Measurements from ENCODE around the gene RGS12.

Gene RGS12

DNA sequence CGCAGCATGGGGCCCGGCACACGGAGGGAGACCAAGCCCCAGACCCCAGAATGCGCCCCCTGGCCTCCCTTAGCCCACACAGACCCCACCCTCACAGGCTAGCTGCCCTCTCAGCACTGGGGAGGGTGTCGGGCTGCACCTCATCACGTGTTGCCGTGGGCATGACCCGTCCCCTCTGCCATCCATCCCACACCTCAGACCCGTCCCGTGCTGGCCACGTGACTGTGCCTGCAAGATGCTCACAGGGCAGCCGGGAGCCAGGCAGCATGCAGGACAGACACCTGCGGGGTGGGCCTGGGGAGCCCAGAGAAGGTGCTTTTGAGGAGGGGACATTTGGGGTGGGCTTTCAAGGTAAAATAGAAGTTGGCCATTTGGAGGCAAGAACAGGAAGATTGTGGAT lies 39.0 kb upstream of the RGS12 start:
- peak; percentile 2 for DNase-seq

DNA sequence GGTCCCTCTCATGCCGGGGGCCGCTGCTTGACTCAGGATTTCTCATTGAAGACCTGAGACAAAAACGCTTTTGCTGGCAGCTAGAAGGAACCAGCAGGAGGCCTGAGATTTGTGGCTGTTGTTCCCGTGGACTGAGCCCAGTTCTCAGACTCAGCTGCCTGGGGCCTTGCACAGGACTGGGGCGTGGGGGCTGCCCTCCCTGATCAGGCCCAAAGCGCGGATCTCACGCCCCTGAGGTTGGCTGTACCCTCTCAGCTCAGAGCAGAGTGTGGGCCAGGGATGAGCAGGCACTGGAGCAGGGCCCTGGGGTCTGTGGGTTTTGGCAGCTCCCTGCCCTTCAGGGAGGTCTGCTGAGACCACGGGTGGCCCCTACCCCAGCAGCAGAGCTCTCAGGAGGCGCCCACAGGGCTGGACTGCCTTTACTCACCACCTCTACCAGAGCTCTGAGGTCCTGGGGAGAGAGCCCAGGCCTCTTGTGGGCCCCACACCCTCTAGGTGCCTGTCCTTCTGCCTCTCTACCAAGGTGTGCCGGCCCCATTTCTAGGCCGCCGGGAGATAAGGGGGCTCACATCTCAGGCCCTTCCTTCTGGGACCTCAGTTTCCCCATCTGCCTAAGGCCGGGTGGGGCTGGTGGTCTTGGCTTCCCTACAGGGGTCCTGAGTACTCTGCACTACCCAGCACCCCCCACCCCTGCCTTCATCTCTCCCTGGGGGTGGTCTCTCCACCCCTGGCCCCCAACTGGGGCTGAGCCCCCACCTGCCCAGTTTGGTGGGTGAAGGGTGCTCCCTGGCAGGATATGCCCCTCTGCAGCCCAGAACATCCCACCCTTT lies 38.3 kb upstream of the RGS12 start:
- peak; percentile 12 for DNase-seq

DNA sequence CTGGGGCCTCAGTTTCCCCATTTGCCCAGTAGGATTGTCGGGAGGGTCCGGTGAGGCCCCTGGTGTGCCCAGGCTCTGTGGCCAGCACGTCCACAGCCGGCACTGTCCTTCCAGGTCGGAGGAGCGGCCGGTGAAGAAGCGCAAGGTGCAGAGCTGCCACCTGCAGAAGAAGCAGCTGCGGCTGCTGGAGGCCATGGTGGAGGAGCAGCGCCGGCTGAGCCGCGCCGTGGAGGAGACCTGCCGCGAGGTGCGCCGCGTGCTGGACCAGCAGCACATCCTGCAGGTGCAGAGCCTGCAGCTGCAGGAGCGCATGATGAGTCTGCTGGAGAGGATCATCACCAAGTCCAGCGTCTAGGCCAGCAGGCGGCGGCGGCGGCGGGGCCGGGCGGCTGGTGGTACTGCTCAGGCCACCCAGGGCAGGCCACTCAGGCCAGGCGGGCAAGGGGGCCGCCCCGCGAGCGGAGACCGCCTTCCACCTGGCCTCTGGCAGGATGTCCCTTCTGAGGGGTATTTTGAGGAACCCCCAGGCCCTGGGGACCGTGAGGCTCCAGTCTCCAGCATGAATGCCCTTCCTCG lies 37.1 kb upstream of the RGS12 start:
- peak; percentile 6 for DNase-seq

DNA sequence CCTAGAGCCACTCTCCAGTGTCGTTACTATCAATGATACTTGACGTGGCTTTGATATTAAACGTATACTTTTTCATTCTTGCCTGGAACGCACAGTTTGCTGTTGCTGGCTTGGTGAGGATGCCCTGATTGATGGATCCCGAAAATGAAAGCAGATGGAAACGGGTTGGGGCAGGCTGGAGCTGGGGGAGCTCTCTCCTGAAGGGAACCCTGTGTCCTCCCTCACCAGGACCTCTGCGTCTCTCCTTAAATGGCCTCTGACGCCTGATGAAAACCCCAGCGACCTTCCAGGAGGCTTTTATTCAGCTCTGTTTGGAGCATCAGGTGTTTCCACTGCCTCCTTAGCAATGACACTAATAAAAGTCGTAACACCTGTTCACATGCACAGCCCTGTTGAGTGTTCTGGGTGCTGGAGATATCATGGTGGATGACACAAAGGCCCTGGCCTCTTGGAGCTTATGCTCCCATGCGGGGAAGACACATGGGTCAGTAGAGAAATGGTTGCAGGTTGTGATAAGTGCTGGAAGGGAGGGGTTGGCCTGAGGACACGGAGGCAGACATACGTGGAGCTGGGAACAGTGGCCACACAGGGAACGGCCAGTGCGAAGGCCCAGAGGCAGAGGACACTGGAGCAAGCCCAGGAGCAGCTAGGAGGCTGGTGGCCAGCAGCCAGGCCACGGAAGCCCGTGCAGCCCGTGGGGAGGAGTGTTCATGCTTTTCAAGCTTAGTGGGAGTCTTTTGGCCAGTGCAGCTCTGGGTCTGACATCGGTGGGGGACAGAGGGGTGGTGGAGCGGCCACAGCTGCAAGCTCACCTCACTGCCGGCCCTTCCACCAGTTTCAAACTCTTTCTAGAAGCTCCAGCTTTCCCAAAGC lies 36.4 kb upstream of the RGS12 start:
- no peak for DNase-seq

DNA sequence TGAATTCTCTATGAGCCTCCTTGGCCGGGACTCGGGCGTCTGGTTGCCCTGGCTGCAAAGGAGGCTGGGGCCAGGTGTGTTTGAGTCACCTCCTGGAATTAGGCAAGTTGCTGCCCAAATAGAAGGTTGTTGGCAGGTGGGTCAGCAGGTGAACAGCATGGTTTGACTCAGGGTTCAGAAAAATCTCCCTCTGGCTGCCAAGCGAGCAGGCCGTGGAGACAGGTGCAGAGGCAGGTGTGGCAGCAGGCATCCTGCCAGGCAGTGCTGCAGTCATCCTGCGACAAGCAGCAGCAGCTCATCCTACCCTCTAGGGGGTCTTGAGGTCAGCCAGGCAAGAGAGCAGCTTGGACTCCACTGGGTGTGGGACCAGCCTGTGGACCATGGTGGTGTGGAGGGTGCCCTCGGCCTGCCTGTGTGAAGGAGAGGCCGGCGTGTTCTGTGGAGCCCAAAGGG lies 35.7 kb upstream of the RGS12 start:
- DNase-seq, result no peak

DNA sequence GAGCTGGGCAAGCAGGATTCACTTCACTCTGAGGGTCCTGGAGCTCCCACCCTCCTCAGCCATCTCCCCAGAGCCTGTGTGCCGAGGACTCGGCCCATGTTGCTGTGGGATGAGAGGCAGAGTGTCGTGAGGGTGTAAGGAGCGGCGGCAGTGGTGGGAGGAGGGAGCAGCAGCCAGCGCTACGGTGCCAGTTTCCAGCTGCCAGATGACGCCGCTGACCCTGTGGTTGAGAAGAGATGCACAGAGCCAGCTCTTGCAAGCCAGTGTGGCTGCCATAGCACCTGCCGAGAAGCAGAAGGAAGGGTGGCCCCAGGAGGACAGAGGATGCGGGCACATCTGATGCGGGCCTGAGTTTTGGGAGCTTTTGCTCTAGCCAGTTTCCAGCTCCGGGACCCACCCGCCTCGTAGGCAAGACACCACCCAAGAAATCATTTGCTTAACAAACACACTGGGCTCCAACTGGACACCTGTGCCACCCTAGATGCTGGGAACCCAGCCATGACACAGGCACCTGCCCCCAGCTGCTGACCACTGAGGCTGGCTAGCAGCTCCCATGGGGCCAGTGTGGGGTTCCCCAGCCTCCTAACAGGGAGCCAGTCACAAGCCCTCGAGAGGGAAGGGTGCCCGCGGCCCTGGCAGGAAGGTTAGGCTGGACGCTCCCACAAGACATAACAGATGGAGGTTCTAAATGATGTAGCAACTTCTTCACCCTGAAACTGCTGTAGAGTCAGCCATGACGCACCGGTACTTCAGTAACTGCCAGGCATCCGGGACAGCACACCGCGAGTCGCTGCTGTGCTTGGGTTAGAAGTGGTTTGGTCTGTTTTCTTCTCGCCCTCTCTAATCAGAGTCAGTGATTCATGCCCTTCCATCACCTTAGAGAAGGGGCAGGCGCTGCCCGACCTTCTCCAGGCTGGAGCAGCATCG lies 35.0 kb upstream of the RGS12 start:
- no peak for DNase-seq

DNA sequence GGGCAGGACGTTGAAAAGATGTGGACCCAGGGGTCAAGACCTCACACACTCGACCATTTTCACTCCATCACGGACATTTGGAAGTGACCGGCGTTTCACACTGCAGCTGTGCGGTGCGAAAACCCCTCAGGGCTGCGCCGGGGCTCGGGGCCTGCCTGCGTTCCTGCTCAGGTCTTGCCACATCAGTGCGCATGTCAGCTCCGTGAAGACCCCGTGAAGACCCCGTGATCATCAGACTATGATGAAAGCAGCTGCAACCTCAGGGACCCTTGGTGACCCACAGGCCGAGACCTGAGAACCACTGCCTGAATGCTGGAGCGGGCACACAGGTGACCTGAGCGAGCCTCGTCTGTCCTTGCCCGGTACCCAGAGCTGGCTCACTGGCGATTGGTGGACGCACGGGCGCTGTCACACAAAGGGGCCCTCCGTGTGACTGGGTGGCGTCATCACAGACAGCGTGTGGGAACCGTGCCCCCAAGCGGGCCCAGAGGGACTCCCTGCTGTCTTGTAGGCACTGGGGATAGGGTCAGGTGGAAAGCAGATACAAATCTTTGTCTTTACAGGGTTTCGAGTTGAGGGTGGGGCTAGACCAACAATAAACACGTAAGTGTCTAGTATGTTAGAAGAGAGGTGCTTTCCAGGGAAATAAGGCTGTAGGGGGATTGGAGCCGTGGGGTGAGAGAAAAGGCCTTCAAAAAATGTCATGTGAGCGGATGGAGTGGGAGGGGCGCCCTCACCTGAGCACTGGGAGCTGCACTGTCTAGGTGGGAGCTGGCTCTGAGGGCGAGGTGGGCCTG lies 31.2 kb upstream of the RGS12 start:
- DNase-seq, result no peak

DNA sequence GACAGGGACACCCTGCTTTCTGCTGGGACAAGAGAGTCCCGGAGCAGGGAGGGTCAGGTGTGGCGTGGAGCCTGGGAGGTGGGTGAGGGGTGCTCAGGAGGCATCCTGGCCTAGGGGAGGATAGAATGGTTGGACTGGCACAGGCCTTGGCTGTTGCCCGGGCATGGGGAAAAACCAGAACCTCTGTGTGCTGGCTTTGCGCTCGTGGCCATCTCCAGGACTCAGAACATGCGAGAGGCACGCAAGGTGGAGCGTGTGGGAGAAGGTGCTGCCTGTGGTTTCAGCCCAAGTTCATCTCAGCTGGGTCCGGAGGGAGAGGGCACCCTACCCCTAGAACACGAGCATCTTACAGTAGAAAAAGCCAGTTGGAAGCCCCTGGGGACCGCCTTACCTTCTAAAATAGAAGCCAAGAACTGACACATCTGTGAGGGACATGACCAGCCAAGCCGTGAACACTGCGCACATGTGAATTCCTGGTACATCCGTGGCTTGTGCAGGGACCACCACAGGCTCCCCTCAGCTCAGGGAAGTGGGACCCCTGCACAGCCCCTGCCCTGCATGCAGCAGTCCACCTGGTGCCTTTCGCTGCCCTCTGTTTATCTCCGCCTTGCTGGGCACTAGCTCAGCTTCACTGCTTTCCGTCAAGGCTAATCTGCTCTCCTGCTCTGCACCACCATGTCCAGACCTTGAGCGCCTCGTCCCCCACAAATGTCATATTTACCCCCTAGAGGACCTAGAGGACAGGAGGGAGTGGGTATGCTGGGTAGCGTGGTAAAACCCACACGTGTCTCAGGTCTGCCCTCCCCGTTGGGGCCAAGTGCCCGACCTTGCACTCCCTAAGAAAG lies 30.4 kb upstream of the RGS12 start:
- no peak for DNase-seq

DNA sequence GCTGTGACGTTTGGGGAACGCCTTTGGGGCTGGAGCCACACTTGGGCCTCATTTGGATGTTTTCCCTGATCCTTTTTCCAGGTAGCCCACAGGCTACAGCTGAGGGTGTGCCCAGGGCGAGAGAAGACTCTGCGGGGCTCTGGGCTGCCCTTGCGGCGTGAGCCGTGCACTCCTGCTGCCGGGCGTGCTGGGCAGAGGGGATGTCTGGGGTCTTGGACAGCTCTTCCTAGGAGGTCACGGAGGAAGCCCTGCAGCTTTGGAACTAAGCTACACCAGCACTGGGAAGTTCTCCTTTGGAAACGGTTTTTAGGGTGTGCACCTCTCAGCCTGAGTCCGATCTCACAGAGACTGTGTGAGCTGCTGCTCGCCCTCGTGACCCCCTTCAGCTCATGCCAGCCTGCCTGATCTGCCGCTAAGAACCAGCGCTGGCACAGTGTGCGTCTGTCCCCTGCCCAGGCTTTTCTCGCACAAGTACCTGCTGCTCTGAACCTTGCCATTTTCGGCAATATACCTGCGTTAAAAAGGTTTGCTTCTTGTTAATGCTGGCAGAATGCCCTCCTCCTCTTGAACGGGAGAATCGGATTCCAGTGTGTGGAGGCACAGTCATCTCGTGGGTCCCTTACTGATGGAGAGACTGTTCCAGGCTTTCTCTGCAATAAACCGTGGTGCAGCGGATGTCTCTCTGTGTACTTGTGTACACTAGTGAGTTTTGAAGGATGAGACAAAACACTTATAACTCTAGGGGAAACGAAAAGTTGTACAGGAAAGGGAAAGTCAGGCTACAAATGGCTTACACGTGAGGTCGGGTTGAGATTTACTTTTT lies 29.6 kb upstream of the RGS12 start:
- no peak for DNase-seq

DNA sequence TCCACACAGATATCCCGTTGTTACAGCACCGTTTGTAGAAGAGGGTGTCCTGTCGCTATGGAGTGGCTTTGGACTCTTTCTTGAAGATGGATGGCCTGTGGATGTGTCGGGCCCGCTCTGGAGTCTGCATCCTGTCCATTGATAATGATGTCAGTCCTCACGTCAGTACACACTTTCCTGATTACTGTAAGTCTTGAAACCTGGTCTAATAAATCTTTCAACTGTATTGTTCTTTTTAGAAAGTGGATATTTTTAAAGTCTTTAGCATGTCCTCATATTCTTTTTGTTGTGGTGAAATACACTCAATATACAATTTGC lies 29.0 kb upstream of the RGS12 start:
- DNase-seq, result no peak

DNA sequence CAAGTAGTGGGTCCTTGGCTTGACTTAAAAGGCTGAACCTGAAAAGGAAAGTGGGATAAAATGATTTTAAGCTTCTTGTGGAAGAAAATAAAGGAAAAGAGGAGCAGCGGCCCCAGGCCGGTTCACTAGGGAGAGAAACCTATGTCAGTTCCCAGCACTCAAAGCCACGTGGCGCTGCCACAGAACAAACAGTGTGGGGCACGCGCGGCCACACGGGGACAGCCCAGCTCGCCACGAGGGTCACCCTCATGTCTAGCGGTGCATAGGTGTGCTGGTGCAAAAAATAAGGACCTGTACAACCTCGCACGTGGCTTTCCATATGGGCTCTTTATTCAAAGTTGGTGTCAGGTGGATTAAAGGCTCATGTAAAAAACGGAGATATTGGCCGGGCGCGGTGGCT lies 26.7 kb upstream of the RGS12 start:
- no peak for DNase-seq

DNA sequence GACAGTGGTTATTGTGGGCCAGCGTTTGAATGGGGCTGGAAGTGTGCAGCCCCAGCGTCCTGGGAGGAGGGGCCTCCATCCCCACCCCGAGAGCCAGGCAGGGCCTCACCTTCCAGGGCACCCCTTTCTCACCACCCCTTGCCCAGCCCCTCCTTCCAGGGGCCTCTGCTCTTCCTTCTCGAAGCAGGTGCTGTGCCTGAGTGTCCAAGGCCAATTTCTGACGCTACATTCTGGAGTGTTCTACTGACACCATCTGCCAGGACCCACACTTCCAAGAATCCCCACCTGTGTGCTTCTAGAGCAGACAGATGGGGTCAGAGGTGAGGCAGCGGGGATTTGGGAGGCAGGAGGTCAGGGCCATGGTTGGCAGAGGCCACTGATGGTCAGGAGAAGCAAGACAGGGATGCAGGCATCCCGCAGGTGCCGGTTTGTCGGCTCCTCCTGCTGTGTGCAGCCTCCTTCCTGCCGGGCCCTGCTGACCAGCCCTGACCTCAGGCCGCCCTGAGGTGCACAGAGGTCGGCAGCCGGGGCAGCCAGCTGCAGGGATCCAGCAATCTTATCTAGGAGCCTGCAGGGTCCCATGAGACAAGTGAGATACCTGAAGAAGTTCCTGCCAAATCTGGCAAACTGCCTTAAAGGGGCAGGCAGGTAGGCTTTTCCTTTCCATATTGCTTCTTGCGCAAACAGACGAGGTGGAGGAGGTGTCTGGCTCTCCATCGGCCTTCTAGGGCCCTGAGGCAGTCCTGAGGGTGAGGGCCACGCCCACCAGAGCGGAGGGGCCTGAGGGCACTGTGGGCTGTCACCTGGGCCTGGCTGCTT lies 25.0 kb upstream of the RGS12 start:
- DNase-seq, result no peak

DNA sequence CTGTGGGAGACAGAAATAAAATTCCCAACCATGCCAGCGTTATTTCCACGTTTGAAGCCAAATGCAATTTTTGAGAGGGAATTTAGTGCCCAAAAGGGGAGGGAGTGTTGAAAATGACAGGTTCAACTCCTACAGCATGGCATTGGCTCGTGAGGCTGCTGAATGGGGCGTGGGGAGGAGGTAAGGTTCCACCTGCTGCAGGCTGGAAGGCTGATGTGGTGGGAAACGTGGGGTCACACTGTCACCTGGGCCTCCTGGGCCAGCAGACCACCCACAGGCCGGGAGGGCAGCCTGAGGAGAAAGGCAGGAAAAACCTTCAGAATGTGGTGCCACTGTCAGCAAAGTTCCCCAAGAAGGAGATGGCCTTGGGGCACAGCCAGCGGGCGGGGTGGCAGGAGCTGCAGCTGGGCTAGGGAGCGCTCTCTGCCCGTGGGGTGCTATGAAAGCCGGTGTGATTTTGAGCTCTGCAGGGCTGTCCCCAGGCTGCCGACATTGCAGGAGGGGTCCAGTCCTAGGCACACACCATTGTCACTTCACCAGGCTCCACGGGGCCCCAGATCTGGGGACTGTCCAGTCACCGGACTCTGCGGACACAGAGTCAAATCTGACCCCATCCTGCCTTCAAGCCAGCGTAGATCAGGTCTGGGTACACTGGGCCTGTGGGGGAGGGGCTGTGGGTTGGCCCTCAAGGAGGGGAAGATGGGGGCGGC lies 24.3 kb upstream of the RGS12 start:
- no peak for DNase-seq

DNA sequence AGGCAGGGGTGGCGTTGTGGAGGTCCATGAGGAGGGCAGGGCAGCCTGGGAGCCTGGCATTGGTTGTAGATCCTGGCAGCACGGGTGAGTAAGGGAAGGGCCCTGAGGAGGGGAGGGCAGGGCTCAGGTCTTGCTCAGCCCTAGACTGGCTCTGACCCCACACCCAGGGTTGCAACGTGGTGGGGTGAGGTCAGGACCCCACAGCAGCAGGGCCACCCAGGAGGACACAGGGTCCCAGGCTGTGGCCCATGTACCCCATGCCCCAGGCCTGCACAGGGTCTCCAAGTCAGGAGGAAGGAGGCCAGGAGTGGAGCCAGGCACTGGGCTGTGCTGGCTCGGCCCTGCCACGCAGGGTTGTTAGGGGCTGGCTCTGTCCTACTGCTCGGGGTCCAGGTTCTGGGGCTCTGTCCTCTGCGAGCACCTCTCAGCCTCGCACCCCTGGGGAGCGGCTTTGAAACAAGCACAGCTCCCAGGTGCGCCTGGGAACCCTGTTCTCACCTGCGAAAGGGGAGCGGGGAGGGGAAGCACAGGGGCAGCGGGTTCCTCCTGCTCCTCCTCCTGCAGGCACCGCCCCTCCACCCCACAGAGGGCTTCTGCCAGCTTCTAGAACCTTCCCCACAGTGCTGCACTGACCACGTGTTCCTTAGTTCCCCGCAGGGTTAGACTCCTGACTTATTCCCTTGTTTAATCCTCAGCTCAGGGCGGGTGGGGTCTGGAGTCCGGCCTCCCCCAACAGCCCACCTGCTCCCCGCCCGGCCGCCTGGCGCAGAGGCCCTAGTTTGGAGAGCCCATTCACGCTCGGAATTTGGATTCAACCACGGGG lies 23.5 kb upstream of the RGS12 start:
- no peak for DNase-seq

DNA sequence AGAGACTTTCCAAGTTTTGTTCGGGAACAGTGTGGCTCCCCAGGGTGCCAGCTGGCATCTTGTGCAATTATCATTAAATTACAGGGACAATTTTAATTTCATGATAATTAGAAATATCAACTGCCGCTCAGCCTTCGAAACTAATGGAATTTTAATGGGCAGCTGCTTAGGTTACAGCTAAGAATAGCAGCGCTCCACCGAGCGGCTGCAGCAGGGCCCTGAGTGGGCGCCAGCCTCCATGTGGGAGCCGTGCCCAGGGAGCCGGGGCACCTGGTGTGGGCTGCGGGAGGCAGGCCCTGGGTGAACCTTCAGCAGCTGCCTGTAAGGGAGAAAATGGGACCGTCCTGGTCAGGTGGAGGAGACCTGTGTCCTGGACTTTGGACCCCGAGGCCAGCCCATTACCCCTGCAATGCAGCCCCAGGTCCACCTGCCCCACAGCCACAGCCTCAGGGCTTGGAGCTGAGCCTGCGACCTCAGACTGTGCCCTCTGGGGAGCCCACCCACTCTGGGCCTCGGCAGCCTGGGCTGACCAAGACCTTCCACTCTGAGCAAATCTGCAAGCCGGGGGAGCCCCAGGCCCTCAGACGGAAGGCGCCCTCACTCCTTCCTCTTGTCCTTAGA lies 22.7 kb upstream of the RGS12 start:
- DNase-seq, result no peak

DNA sequence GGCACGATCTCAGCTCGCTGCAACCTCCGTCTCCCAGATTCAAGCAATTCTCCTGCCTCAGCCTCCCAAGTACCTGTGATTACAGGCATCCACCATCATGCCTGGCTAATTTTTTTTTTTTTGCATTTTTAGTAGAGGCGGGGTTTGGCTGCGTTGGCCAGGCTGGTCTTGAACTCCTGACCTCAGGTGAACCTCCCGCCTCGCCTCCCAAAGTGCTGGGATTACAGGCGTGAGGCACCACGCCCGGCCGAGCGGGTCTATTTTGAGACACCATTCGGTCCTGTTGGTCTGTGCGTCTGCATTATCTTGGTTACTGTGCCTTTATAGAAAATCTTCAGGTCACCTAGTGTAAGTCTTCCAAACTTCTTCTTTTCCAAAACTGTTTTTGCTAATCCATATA lies 21.7 kb upstream of the RGS12 start:
- no peak for DNase-seq

DNA sequence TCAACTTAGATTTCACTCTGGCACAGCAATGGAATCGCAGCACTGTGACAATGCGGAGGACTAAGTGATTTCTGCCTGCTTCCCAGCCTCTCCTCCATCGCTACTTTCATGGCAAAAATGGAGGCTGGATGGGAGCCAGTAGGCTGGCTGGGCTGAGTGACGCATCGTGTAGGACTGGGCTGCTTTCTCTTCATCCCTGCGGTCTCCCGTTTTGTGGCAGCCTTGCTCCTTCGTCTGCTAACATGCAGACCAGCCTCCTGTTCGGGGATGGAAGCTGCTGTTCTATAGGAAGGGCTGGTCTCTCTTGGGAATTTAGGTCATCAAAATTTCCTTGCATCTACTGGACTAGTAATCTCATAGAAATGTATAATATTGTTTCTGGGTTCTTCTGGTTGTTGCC lies 15.8 kb upstream of the RGS12 start:
- no peak for DNase-seq

Data from activated CD8-positive, alpha-beta memory T cell treated with anti-CD3 and anti-CD28 coated beads, Interleukin-2, amount 50 U/mL, for 4 hours (primary cell).